ENCODE data around the gene MAP4.

The MAP4 gene

DNA sequence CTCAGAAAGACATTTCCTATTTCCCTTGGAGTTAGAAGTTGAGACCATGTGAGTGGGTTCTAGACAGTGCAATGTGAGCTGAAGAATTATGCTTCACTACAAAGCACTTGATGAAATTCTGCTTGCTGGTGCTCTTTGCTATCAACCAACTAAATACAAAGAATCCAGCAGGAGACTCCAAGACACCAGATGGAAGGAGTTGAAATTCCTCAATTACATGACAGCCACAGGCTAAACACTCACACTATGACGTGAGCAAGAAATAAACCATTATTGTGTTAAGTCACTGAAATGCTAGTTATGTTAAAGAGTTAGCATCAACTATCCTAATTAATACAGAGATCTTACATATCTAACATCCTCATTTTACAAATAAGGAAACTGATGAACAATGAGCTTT lies 8.2 kb upstream of the MAP4 start:
- TF ChIP-seq ZNF565 (CRISPR knock-in tag; conservative IDR thresholded peaks at IDR 0.05; ENCODE audit: low read depth) (no peak), ZC3H10 (CRISPR knock-in tag; IDR thresholded peaks at IDR 0.05) (no peak), TSHZ2 (CRISPR knock-in tag; IDR thresholded peaks at IDR 0.05) (no peak), OSR1 (CRISPR knock-in tag; IDR thresholded peaks at IDR 0.05) (no peak), ZNF70 (CRISPR knock-in tag; IDR thresholded peaks at IDR 0.05) (no peak), ISL1 (CRISPR knock-in tag; IDR thresholded peaks at IDR 0.05) (no peak), CSDC2 (CRISPR knock-in tag; IDR thresholded peaks at IDR 0.05) (no peak), ZFP3 (CRISPR knock-in tag; IDR thresholded peaks at IDR 0.05) (no peak), RARB (CRISPR knock-in tag; IDR thresholded peaks at IDR 0.05) (no peak), POU6F1 (CRISPR knock-in tag; IDR thresholded peaks at IDR 0.05; ENCODE audit: borderline replicate concordance, low read depth) (no peak), PPARA (CRISPR knock-in tag; IDR thresholded peaks at IDR 0.05; ENCODE audit: borderline replicate concordance) (no peak)
- TF ChIP-seq, protein P1, sequence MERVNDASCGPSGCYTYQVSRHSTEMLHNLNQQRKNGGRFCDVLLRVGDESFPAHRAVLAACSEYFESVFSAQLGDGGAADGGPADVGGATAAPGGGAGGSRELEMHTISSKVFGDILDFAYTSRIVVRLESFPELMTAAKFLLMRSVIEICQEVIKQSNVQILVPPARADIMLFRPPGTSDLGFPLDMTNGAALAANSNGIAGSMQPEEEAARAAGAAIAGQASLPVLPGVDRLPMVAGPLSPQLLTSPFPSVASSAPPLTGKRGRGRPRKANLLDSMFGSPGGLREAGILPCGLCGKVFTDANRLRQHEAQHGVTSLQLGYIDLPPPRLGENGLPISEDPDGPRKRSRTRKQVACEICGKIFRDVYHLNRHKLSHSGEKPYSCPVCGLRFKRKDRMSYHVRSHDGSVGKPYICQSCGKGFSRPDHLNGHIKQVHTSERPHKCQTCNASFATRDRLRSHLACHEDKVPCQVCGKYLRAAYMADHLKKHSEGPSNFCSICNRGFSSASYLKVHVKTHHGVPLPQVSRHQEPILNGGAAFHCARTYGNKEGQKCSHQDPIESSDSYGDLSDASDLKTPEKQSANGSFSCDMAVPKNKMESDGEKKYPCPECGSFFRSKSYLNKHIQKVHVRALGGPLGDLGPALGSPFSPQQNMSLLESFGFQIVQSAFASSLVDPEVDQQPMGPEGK (CRISPR knock-in tag; IDR thresholded peaks at IDR 0.05; ENCODE audit: borderline replicate concordance) = no peak
- TF ChIP-seq, protein P2, sequence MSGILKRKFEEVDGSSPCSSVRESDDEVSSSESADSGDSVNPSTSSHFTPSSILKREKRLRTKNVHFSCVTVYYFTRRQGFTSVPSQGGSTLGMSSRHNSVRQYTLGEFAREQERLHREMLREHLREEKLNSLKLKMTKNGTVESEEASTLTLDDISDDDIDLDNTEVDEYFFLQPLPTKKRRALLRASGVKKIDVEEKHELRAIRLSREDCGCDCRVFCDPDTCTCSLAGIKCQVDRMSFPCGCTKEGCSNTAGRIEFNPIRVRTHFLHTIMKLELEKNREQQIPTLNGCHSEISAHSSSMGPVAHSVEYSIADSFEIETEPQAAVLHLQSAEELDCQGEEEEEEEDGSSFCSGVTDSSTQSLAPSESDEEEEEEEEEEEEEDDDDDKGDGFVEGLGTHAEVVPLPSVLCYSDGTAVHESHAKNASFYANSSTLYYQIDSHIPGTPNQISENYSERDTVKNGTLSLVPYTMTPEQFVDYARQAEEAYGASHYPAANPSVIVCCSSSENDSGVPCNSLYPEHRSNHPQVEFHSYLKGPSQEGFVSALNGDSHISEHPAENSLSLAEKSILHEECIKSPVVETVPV (CRISPR knock-in tag; IDR thresholded peaks at IDR 0.05) = no peak
- ATAC-seq = no peak

GRCh38 chr3:48023377-48023776 lies 7.2 kb upstream of the MAP4 start:
- ATAC-seq = peak; percentile 63
- TF ChIP-seq BACH2 (CRISPR knock-in tag; IDR thresholded peaks at IDR 0.05; ENCODE audit: borderline replicate concordance) (no peak), ESRRG (CRISPR knock-in tag; IDR thresholded peaks at IDR 0.05) (no peak), POU6F1 (CRISPR knock-in tag; IDR thresholded peaks at IDR 0.05; ENCODE audit: borderline replicate concordance, low read depth) (no peak), OSR1 (CRISPR knock-in tag; IDR thresholded peaks at IDR 0.05) (no peak), ISL1 (CRISPR knock-in tag; IDR thresholded peaks at IDR 0.05) (no peak), ZC3H10 (CRISPR knock-in tag; IDR thresholded peaks at IDR 0.05) (no peak), RARB (CRISPR knock-in tag; IDR thresholded peaks at IDR 0.05) (no peak), ZFP30 (CRISPR knock-in tag; IDR thresholded peaks at IDR 0.05) (no peak), ZNF70 (CRISPR knock-in tag; IDR thresholded peaks at IDR 0.05) (no peak), ZNF565 (CRISPR knock-in tag; conservative IDR thresholded peaks at IDR 0.05; ENCODE audit: low read depth) (no peak)

GRCh38 chr3:48022178-48022577 lies 6.0 kb upstream of the MAP4 start:
- TF ChIP-seq ZFP30 (CRISPR knock-in tag; IDR thresholded peaks at IDR 0.05) (no peak), GLIS3 (CRISPR knock-in tag; IDR thresholded peaks at IDR 0.05) (no peak), TOX (CRISPR knock-in tag; IDR thresholded peaks at IDR 0.05; ENCODE audit: borderline replicate concordance) (no peak), ZNF565 (CRISPR knock-in tag; conservative IDR thresholded peaks at IDR 0.05; ENCODE audit: low read depth) (no peak), SNAI2 (CRISPR knock-in tag; IDR thresholded peaks at IDR 0.05) (no peak), CSDC2 (CRISPR knock-in tag; IDR thresholded peaks at IDR 0.05) (no peak), ZFP3 (CRISPR knock-in tag; IDR thresholded peaks at IDR 0.05) (no peak), POU6F1 (CRISPR knock-in tag; IDR thresholded peaks at IDR 0.05; ENCODE audit: borderline replicate concordance, low read depth) (no peak), TCF4 (CRISPR knock-in tag; IDR thresholded peaks at IDR 0.05; ENCODE audit: borderline replicate concordance) (no peak), PPARA (CRISPR knock-in tag; IDR thresholded peaks at IDR 0.05; ENCODE audit: borderline replicate concordance) (no peak), BACH2 (CRISPR knock-in tag; IDR thresholded peaks at IDR 0.05; ENCODE audit: borderline replicate concordance) (no peak), ZNF70 (CRISPR knock-in tag; IDR thresholded peaks at IDR 0.05) (no peak), ARNTL (CRISPR knock-in tag; IDR thresholded peaks at IDR 0.05; ENCODE audit: borderline replicate concordance, low read depth) (no peak), ISL1 (CRISPR knock-in tag; IDR thresholded peaks at IDR 0.05) (no peak)
- TF ChIP-seq, protein P1 (CRISPR knock-in tag; IDR thresholded peaks at IDR 0.05; ENCODE audit: borderline replicate concordance) = no peak
- TF ChIP-seq, protein P2 (CRISPR knock-in tag; IDR thresholded peaks at IDR 0.05) = no peak
- no peak for ATAC-seq
